ENCODE data around the gene C4orf50.

C4orf50 gene

DNA sequence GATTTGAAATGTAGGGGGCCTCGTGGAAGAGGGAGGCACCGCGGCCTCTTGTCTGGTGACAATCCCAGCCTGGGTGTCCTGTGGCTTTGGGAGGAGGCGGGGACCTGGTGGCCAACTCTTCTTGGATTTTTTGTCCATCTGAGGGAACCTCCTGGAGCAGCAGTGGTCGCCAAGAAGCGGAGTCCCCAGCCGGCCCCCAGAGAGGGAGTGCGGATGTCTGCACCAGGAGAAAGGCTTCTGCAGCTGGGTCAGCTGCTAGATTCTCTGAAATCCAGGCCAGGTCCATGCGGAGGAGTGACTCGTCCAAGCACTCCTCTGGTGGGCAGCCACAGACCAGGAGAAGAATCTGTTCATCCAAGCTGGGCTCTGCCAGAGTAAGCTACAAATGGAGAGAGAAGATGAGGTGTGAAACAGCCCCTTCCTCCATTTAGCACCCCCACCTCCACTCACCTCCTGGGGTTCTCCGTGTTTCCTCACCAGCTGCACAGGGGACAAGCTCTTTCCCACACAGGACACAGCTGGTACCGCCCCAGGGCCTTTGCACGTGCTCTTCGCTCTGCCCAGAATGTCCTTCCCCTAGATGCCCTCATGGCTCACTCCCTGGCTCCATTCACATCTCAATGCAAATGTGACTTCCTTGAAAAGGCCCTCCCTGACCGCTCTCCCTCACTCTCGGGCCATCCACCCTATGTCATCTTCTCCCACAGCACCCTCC, 27.6 kb downstream of the C4orf50 start:
- no peak for DNase-seq

DNA sequence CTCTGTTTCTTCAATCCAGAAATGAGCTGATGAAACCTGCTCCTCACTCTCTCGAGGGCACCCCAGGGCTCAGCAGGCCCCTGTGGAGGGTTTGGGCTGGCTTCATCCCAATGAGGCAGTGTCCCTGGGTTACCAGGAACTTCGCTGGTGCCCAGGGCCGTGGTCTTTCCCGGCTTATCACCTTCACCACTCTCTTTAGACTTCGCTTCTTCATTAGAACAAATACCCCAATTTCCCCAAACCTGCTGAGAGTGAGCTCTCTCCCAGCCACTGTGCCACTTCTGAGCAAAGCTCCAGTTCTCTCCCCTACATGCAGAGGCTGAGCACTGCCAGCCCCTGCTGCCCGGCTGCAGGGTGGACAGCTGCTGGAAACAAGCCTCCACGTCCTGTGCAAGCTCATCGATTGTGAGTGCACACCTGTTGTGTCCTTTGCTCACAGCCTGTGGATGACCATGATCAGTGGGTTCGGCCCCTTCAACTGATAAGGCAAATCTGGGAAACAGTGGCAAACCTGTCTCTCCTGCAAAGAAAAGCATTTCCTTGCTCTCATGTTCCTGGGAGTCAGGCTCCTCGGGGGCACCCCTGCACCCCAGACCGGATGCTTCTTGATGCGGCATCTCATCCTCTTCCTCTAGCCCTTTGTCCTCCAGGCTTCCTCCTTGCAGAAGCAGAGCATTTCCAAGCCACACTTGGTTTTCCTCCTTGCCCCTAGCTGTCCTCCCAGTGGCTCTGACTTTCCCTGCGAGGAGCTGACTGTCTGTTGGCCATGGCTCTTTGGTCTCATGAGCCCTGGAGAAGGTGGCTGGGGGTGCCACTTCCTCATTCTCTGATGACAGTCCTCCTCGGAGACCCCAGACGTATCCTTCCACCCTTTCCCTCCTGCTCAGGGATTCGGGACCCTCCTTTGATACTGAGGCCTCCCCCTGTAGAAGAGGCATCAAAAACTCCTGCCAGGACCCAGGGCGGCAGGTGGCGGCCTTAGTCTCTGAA, 28.7 kb downstream of the C4orf50 start:
- DNase-seq, result no peak

DNA sequence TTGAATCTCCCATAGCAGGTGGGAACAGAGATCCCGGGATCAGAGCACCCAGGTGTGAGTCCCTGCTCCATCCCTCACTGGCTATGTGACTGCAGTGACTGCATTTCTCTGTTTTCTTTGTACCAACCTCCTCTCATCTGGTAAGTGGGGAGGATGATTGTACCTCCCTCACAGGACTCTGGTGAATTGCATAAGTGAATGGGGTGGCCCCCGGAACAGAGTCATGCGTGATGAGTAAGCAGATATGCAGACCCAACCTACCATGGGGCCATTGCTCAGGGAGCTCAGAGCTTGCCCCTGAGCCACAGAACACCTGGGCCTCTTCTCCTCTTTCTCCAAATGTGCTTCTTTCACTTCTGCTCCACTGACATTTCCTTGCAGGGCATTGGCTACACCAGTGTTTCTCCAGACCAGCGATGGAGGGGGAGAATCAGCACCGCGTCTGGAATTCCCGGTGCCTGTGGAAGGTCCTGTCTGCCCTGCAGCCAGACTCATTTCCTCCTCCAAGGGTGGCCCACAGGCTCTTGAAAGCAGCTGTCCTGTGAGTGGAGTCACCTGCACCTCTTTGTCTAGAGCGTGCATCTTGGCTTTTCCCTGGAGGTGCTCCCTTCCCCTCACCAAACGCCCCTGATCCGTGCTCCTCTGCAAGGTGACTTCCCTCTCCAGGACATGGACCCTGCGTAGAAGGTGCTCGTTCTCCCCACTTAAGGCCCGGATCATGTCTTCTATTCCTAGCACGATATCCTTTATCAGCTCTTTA, 30.0 kb downstream of the C4orf50 start:
- DNase-seq, result no peak

DNA sequence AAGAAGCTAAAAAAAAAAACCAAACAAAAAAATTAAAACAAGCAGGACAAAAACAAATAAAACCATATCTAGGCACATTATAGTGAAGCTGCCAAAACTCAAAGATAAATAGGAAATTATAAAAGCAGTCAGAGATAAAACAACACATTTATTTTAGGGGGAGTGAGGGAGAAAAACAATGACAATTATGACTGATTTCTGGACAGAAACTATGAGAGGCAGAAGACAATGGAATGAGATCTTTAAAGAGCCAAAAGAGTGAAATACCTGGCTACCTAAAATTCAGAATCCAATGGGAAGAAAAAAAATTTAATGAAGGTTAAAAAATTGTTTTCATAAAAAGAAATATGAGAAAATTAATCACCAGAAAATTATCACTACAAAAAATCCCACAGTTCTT, 33.4 kb downstream of the C4orf50 start:
- no peak for DNase-seq

DNA sequence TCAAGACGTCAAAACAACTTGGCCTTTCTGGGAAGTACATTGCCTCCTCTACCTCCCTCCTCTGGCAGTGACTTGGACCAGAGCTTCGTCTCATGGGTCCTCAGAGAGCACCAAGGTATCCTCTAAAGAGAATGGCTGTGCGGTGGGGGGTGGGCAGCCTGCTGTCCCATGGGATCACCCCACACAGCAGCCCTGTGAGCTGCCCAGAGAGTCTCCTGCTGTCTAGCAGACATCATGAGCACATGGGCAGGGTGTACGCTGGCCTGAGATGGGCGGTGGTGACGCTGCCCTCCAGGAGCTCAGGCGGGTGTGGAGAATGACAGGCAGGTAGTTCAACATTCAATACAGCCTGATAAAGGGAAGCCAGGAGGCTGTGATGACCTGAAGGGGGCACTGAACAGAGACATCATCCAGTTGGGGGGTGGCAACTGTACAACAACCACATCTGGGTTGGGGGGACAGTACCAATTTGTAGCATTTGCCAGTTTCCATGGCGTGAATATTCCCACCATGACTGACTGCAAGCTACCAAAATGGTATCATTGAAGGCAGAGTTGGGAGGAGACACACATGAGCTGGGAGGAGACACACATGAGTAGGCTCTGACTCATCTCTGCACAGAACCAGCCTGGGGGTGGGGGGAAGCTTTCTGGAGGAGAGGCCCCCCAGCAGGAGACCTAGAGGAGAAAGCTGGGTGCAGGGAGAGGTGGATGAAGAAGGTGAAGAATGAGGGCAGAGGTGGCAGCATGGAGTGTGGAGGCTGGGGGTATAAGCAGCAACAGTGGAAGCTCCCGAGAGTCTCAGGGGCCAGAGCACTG, 35.9 kb downstream of the C4orf50 start:
- no peak for DNase-seq

DNA sequence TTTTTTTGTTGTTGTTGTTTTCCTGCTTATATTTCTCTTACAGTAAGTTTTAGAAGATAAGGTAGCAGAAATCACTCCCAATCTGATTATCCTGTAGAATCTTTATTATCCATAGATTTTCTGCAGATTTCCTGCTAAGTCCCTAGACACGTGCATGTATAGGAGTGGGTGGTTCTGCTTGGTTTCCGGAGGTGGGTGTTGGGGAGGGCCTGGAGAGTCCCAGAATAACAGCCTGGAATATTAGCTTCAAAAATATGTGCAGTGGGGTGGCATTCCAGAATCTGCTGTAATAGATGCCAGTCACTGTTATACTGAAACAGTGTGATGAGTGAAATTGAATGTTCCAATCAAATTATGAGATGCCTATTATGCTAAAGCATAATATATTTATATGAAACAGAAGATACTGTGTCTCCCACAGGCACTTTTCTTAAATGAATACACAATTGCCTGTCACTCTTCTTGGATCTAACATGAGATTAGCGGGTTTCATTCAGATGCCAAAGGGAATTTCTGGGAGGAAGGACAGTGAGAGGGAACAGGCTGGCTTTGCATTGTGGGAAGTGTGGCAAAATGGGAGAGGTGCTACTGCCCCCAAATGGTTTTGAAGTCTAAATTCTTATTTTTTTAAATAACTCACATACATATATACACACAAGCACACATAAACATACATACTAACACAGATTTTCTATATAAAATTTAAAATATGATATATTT, 37.6 kb downstream of the C4orf50 start:
- no peak for DNase-seq

DNA sequence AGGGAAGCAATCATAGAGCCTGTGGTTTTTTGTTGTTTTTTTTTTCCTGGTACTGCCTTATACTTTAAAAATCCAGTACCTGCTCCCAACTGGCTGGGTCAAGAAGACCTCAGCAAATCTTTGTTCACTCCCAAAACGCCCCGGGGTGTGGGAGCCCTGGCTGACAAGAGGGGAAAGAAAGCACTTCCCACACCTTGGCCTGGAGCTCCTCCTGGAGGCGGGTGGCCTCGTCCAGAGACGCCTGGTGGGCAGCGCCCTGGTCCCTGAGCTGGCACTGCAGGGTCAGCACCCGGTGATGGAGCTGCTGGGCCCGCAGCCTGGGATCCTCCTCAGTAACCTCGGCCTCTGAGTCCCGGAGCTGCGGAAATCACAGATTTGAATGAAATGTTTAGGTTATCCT, 38.2 kb downstream of the C4orf50 start:
- peak; percentile 40 for DNase-seq

DNA sequence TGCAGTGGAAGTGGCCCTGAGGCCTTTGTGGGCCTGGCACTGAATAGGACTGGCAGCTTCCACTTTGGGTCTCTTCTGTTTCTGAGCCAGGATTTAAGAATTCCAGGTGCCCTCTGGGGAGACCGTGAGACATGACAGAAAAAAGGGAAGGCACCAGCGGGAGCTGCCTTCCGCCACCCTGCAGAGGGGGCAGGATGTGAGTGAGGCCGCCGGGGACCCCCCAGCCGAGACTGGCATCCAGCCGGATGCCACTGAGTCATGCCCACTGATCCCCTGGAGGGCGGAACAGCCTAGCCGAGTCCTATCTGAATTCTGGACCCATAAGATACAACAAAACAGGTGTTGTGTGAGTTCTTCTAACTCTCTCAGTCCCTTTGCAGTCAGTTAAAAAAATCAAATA, 41.3 kb downstream of the C4orf50 start:
- DNase-seq, result no peak

DNA sequence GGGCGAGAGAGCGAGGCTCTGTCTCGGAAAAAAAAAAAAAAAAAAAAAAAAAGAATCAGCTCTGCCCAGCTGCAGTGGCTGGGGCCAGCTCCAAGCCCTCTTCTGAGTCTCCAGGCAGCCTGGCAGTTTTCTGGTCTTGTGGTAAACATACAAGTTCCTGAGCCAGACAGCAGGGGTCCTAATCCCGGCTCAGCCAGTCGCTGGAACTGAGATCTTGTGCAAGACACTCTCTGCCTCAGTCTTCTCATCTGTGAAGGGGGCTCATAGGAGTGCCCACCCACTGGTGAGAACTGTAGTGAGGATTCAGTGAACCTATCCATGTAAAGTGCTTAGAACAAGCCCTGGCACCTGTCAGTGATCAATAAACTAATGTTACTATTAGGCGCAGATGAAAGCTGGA, 41.8 kb downstream of the C4orf50 start:
- DNase-seq, result no peak

DNA sequence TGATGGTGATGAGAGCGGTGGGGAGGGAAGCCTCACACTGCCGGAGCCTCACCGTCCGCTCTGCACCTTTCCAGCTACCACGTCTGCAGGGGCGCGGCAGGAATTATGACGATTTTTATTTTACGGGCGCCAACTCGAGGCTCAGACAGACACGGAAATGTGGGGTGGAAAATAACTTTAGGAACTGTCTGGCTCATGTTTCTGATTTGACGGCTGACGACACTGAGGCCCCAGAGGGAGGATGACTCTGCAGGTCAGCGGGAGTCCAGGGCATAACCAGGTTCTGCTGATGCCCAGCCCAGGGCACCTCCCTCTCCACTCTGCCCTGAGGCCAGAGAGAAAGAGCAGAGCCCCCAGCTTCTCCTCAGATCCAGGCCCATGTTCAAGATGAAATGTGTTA, 43.9 kb downstream of the C4orf50 start:
- DNase-seq, result no peak

DNA sequence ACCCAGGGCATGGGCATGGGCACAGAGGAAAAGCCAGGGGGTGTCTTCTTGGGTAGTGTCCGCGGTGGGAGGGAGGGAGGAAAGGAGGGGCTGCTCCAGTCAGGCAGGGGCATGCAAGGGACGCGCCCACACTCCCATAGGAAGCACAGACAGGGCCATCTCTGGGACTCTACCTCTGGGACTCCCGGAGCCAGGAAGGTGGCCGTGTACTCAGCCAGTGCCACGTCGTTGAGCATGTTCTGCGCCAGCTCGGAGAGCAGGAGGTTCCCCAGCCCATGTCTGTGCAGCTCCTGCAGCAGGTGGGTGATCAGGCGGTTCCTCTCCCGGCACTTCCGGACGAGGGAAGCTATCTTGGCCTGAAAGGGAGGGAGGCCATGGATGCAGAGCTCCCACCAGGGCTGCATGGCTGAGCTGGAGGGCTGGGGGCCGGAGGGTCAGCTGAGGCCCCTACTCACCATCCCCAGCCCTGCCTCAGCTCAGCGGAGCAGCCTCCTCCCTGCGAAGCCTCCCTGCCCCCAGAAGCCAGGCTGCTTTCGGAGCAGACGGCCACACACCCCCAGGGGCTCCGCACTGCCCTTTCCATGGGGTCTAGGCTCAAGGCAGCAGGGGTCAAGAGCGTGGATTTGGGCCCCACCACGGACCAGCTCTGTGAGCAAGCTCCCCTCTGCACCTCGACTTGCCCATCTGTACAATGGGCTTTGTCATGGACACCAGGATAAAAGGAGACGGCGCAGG, 44.6 kb downstream of the C4orf50 start:
- DNase-seq, result no peak

DNA sequence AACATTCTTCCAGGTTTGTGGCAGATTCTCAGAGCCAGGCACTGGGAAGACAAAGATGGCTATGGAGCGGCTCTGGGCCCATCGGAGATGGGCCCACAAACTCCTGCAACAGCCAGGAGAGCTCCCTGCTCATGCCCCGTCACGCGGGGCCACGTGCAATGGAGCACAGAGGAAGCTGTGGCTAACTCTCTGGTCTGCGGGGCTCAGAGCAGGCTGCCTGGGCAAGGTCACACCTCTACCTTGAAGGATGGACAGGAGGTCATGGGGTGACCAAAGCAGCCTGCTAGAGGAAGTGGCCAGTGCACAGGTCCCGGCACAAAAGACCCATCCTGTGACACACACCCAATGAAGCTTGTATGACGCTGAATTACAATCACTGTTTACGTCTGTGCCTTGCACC, 45.2 kb downstream of the C4orf50 start:
- no peak for DNase-seq

DNA sequence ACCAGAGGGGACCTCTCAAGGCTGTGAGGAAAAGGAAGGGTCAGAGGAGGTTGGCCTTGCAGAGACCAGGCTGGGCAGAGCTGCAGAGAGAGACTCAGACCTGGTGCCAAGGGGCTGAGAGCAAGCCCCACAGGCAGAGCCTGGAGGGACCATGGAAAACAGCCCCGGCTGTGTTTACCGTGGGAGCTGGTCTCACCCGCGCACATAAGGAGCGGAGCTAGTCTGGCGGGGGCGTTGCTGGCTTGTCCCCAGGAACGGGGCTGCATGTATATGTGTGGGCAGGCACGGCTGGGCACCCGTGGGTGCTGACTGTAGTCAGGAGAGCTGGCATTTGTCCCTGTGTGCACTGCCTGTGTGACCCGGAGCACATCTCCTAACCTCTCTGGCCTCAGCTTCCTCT, 45.7 kb downstream of the C4orf50 start:
- DNase-seq, result no peak

DNA sequence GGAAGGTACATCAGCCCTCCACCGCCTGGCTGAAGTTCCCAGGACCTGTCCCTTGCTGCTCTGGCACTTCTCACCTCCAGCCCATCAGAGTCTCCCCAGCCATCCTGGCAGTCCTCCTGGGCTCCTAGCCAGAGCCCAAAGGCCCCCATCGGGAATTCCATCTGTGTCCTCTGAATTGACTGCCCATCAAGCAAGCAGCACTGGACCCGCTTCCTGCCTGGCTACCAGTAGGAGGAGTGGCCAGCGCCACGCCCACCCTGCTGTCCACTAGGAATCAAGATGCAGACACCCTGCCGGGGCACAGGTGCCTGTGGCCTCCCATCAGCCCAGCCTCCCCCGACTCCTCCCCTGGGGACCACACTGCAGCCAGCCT, 47.2 kb downstream of the C4orf50 start:
- DNase-seq, result peak; percentile 44

DNA sequence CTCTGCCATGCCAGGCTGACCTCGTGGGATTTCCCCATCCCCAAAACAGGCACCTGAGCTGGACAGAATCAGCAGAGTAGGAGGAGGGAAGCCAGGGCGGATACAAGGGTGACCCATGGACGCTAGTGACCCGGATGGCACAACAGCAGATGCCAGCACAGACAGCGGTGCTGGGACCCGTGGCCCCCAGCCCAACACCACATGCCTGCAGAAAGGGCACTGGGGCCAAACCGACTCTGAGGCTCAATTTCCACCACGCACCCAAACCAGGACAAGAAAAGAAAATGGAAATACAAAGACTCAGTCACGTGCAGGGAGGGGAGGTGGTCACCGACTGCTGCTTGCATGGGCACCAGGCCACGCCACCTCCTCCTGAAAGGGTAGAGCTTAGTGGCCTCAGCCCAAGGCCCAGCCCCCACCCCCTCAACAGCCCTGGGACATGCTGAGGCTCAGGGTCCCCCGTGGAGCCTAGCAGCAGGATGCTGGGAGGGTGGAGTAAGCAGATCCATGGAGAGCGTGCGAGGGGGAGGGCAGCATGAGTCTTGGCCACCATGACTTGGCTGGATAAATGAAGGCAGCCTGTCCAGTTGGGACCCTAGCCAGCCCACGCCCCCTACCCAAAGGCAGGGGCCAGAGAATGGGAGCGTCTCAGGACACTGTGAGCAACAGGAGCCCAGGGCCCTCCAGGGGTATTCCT, 47.7 kb downstream of the C4orf50 start:
- no peak for DNase-seq

DNA sequence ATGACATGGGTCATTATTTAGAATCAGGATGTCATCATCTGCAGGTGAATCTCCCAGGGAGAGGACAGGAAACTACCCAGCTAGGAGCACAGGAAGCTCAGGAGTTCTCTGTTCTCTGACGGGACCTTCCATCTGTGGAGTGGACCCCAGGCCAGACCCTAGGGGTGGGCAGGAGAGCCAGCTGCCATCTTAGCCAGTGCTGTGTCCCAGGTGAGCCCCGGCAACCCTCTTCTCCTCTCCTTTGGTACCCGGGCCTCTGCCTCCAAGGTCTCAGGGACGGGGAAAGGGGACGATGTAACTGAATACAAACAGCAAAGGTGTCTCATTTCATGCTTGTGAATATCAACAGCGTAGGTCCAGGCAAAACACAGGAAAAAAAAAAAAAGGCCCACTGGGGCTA, 48.5 kb downstream of the C4orf50 start:
- DNase-seq, result no peak

DNA sequence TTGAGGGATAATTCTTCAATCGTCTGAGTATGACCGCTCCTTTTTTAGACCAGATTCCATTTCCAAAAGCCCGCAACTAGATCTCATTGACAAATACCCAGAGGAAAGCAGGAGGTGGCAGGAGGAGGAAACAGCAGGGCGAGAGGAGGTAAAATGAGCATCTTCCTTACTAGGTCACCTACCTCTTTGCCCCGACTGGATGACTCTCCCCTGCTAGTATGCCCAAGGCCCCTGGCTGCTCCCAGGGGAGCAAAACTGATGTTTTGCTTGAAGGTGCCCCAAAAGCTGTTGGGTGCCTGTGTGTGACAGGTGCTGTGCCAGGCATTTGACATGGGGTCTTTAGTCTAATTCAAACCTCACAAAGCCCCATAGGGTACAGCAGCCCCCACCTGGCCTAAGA, 48.9 kb downstream of the C4orf50 start:
- DNase-seq, result no peak

DNA sequence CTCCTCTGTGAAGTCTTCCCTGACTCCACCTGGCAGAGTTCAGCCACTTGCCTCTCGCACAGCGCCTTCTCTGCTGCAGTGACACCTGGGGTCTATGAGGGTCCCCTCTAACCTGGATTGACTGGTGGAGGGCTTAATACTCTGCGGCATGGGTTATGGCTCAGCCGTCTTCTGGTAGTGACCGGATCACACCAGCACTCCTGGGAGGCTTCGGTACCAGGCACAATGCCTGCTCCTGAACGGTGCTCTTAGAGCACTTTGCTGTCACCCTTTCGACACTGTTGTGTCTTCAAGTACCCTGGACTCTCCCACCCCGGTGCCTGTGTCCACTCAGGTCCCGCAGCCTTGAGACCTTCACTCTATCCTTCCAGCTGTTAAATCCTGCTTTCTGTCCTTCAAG, 50.0 kb downstream of the C4orf50 start:
- no peak for DNase-seq

DNA sequence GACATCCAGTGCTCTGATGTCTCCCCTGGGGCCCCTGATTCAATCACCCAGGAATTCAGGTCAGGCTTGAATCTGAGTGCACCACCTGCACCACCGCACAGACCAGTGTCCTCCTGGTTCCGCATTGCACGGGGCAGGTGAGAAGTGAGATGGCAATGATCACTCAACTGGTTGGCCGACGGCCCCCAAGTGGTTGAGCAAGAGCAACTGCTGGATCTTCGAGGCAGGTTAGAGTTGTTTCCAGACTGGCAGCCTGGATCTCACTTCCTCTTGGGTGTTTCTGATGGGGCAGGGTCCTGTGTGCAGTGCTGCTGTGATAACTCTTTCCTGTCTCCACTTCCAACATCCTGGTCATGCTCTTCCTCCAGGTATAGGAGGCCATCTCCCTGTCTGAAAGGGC, 50.4 kb downstream of the C4orf50 start:
- DNase-seq, result no peak

DNA sequence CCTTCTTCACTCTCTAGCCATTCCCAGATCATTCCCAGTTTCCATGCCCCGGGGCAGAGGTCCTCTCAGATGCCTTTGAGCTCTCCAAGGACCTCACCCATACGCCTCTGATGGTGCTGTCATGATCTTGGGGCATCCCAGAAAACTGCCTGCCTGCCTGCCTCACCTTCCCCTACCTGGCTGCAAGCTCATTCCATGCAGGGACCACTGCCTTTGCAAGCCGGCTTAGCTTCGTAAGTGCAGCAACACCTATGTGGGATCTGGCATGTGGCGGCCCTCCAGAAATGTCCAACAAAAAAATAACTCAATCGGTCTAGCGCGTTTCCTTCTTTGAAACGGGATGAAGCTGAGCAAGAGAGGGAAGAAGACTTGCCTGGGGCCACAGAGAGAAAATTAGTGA, 53.0 kb downstream of the C4orf50 start:
- DNase-seq, result no peak

DNA sequence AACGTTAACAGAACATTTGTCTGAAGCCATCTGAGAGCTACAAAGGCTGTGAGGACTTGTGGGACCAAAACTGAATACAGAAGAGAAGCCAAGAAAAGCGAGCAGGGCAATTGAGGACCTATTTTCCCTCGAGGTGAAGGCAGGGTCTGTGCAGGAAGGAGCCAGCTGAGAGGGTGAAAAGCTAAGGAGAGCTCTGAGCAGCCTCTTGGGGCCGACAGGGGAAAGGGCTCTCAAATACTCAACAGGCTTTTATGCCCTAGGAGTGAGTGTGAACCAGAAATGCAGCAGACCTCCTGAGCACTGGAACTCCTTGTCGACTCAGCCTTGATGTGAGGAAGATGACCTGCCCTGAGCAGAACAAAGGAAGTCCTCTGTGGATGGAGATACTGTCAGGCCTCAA, 54.2 kb downstream of the C4orf50 start:
- DNase-seq, result no peak
